SK-N-SH treated with all-trans-retinoic acid at 6 μM for 48 hours (cell line): ENCODE results near the gene TRIM44.

Source experiments
- ATAC-seq: fragments of 200-7000 bp; cut with Tn5 transposase; 3 replicates; pipeline ENCODE4 v1.9.1; 2020; ENCODE audit warnings: mild to moderate bottlenecking, moderate library complexity
- ARNTL ChIP-seq: fragments of 450-650 bp; formaldehyde crosslinking; IDR thresholded peaks from 2 replicates; pipeline ENCODE4 v1.5.0; 2020; ENCODE audit warnings: low read depth, mild to moderate bottlenecking, moderate library complexity, borderline replicate concordance
- CREB5 ChIP-seq: fragments of 250-450 bp; sonication (Bioruptor Pico); IDR thresholded peaks from 2 replicates; pipeline ENCODE4 v1.5.1; 2020; ENCODE audit warnings: low read depth, mild to moderate bottlenecking, moderate library complexity
- CSDC2 ChIP-seq: fragments of 250-450 bp; sonication (Bioruptor Pico); IDR thresholded peaks from 2 replicates; pipeline ENCODE4 v1.5.0; 2020; ENCODE audit warnings: mild to moderate bottlenecking, moderate library complexity
- CSRNP3 ChIP-seq: fragments of 250-450 bp; sonication (Bioruptor Pico); IDR thresholded peaks from 2 replicates; pipeline ENCODE4 v1.5.1; 2021; ENCODE audit warnings: mild to moderate bottlenecking, moderate library complexity
- ESRRG ChIP-seq: fragments of 250-450 bp; sonication (Bioruptor Pico); IDR thresholded peaks from 2 replicates; pipeline ENCODE4 v1.6.1; 2021; ENCODE audit warnings: mild to moderate bottlenecking
- GLIS3 ChIP-seq: fragments of 250-450 bp; sonication (Bioruptor Pico); IDR thresholded peaks from 2 replicates; pipeline ENCODE4 v1.5.0; 2020; ENCODE audit warnings: mild to moderate bottlenecking, moderate library complexity
- ISL1 ChIP-seq: fragments of 250-450 bp; sonication (Bioruptor Pico); IDR thresholded peaks from 2 replicates; pipeline ENCODE4 v2.1.2; 2022; ENCODE audit warnings: mild to moderate bottlenecking, moderate library complexity
- OSR1 ChIP-seq: fragments of 250-450 bp; sonication (Bioruptor Pico); IDR thresholded peaks from 2 replicates; pipeline ENCODE4 v1.8.0; 2022; ENCODE audit warnings: moderate library complexity, mild to moderate bottlenecking, inconsistent platforms
- PATZ1 ChIP-seq: fragments of 250-450 bp; sonication (Bioruptor Pico); IDR thresholded peaks from 2 replicates; pipeline ENCODE4 v1.8.0; 2020; ENCODE audit warnings: mild to moderate bottlenecking, moderate library complexity, borderline replicate concordance
- POU6F1 ChIP-seq: fragments of 250-450 bp; sonication (Bioruptor Pico); IDR thresholded peaks from 2 replicates; pipeline ENCODE4 v1.8.0; 2021; ENCODE audit warnings: low read depth, mild to moderate bottlenecking, moderate library complexity, borderline replicate concordance
- PPARA ChIP-seq: fragments of 250-450 bp; sonication (Bioruptor Pico); IDR thresholded peaks from 2 replicates; pipeline ENCODE4 v1.5.0; 2020; ENCODE audit warnings: mild to moderate bottlenecking, borderline replicate concordance
- RARB ChIP-seq: fragments of 250-450 bp; sonication (Bioruptor Pico); IDR thresholded peaks from 2 replicates; pipeline ENCODE4 v1.8.0; 2021; ENCODE audit warnings: mild to moderate bottlenecking, moderate library complexity
- SNAI2 ChIP-seq: fragments of 250-450 bp; sonication (Bioruptor Pico); IDR thresholded peaks from 2 replicates; pipeline ENCODE4 v1.5.0; 2020; ENCODE audit warnings: mild to moderate bottlenecking, moderate library complexity
- TCF4 ChIP-seq: fragments of 250-450 bp; sonication (Bioruptor Pico); IDR thresholded peaks from 2 replicates; pipeline ENCODE4 v1.8.0; 2021; ENCODE audit warnings: mild to moderate bottlenecking, moderate library complexity, borderline replicate concordance
- ZC3H10 ChIP-seq: fragments of 250-450 bp; sonication (Bioruptor Pico); IDR thresholded peaks from 2 replicates; pipeline ENCODE4 v1.5.1; 2021; ENCODE audit warnings: mild to moderate bottlenecking, moderate library complexity
- ZFP3 ChIP-seq: fragments of 250-450 bp; sonication (Bioruptor Pico); IDR thresholded peaks from 2 replicates; pipeline ENCODE4 v1.5.0; 2020; ENCODE audit warnings: mild to moderate bottlenecking, moderate library complexity
- ZNF565 ChIP-seq: fragments of 450-650 bp; formaldehyde crosslinking; conservative IDR thresholded peaks from 2 replicates; pipeline ENCODE4 v1.5.0; 2020; ENCODE audit warnings: low read depth, mild to moderate bottlenecking, moderate library complexity
- ZNF70 ChIP-seq: fragments of 450-650 bp; formaldehyde crosslinking; IDR thresholded peaks from 2 replicates; pipeline ENCODE4 v1.5.0; 2020; ENCODE audit warnings: mild to moderate bottlenecking, moderate library complexity
- ZNF8 ChIP-seq: fragments of 450-650 bp; formaldehyde crosslinking; IDR thresholded peaks from 2 replicates; pipeline ENCODE4 v1.5.0; 2020; ENCODE audit warnings: mild to moderate bottlenecking, moderate library complexity

The TRIM44 gene

GRCh38 chr11:35763301-35763700 lies 100.7 kb downstream of the TRIM44 start:
- TF ChIP-seq ZFP3 (CRISPR knock-in tag): no peak
- no peak for TF ChIP-seq CSRNP3 (CRISPR knock-in tag)
- no peak for TF ChIP-seq RARB (CRISPR knock-in tag)
- TF ChIP-seq PPARA (CRISPR knock-in tag): no peak
- no peak for TF ChIP-seq PATZ1 (CRISPR knock-in tag)
- no peak for TF ChIP-seq ZNF70 (CRISPR knock-in tag)
- TF ChIP-seq ZC3H10 (CRISPR knock-in tag): no peak
- TF ChIP-seq ZNF565: no peak
- no peak for TF ChIP-seq GLIS3 (CRISPR knock-in tag)
- TF ChIP-seq SNAI2 (CRISPR knock-in tag): no peak
- TF ChIP-seq POU6F1 (CRISPR knock-in tag): no peak
- TF ChIP-seq CSDC2 (CRISPR knock-in tag): no peak
- no peak for TF ChIP-seq ZNF8 (CRISPR knock-in tag)
- TF ChIP-seq ARNTL (CRISPR knock-in tag): no peak
- no peak for TF ChIP-seq ISL1
- TF ChIP-seq OSR1 (CRISPR knock-in tag): no peak
- TF ChIP-seq CREB5 (CRISPR knock-in tag): no peak
- TF ChIP-seq TCF4 (CRISPR knock-in tag): no peak
- ATAC-seq: no peak

- ATAC-seq: no peak
- no peak for TF ChIP-seq GLIS3 (CRISPR knock-in tag)
- no peak for TF ChIP-seq CREB5 (CRISPR knock-in tag)
- TF ChIP-seq ZNF8 (CRISPR knock-in tag): no peak
- no peak for TF ChIP-seq SNAI2 (CRISPR knock-in tag)
- no peak for TF ChIP-seq CSDC2 (CRISPR knock-in tag)
Measured at GRCh38 chr11:35763765-35764164, 101.2 kb downstream of the TRIM44 start.

- no peak for ATAC-seq
- TF ChIP-seq CSDC2 (CRISPR knock-in tag): no peak
- TF ChIP-seq ISL1: no peak
- TF ChIP-seq ZC3H10 (CRISPR knock-in tag): no peak
- no peak for TF ChIP-seq POU6F1 (CRISPR knock-in tag)
- TF ChIP-seq SNAI2 (CRISPR knock-in tag): no peak
- TF ChIP-seq ARNTL (CRISPR knock-in tag): no peak
- TF ChIP-seq ZNF70 (CRISPR knock-in tag): no peak
- no peak for TF ChIP-seq TCF4 (CRISPR knock-in tag)
- TF ChIP-seq CREB5 (CRISPR knock-in tag): no peak
- no peak for TF ChIP-seq RARB (CRISPR knock-in tag)
- TF ChIP-seq OSR1 (CRISPR knock-in tag): no peak
- no peak for TF ChIP-seq ESRRG (CRISPR knock-in tag)
Measured at GRCh38 chr11:35764417-35764816, 101.8 kb downstream of the TRIM44 start.
